ENCODE data around the gene EIF4G3. TPM values are rescaled to one million over a fixed set of nuclear protein-coding genes. Genes with fewer than 3 reads are reported as not detected.

The EIF4G3 gene
- total RNA-seq, 1 experiment from 2014 or later = 55.4 TPM

GRCh38 chr1:20875198-20875973, 301.3 kb downstream of the EIF4G3 start:
- Histone ChIP-seq H3K9me3 (no peaks in the 10 kb centered on the region), H3K27me3 (replicated peaks; ENCODE audit: control insufficient read depth, insufficient read depth, low read length) (no peaks in the 10 kb centered on the region), H3K4me3 (ENCODE audit: low read depth, low read length) (no peak overlapping the region), H3K36me3 (ENCODE audit: control insufficient read depth, insufficient read depth, low read length) (no peaks in the 10 kb centered on the region; the same call in 1 of the 2 replicates), H3K4me1 (no peaks in the 10 kb centered on the region)
- Mint-ChIP-seq H3K27me3 (ENCODE audit: insufficient read depth, unreplicated experiment) (no peaks in the 10 kb centered on the region), H3K9me3 (ENCODE audit: unreplicated experiment) (no peaks in the 10 kb centered on the region), H3K36me3 (ENCODE audit: insufficient read depth, unreplicated experiment) (peaks cover 20% of the 10 kb centered on the region), H3K4me3 (ENCODE audit: unreplicated experiment) (no peak overlapping the region), H3K27ac (ENCODE audit: unreplicated experiment) (peak overlapping the region; percentile 31), H3K4me1 (ENCODE audit: low read depth, unreplicated experiment) (no peaks in the 10 kb centered on the region)
- no TSS peak for BruUV-seq (replicated peaks)
- TF ChIP-seq, protein P1, sequence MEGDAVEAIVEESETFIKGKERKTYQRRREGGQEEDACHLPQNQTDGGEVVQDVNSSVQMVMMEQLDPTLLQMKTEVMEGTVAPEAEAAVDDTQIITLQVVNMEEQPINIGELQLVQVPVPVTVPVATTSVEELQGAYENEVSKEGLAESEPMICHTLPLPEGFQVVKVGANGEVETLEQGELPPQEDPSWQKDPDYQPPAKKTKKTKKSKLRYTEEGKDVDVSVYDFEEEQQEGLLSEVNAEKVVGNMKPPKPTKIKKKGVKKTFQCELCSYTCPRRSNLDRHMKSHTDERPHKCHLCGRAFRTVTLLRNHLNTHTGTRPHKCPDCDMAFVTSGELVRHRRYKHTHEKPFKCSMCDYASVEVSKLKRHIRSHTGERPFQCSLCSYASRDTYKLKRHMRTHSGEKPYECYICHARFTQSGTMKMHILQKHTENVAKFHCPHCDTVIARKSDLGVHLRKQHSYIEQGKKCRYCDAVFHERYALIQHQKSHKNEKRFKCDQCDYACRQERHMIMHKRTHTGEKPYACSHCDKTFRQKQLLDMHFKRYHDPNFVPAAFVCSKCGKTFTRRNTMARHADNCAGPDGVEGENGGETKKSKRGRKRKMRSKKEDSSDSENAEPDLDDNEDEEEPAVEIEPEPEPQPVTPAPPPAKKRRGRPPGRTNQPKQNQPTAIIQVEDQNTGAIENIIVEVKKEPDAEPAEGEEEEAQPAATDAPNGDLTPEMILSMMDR (IDR thresholded peaks at IDR 0.05; ENCODE audit: insufficient read depth in 1 of 2, low read depth in 1 of 2, low read length in 1 of 2, severe bottlenecking in 1 of 2, unreplicated experiment in 1 of 2) = no peak
- POLR2A ChIA-PET = no interaction called here
- no peak for DNase-seq
- intact Hi-C loops (cut with micrococcal nuclease; ENCODE audit: unreplicated experiment) = no loop called here
- CTCF ChIA-PET = no interaction called here

- H3K4me1 ChIP-seq = no peaks in the 10 kb centered on the region
These were observed 303.4 kb downstream of the EIF4G3 start for GRCh38 chr1:20873311-20873710.

DNA sequence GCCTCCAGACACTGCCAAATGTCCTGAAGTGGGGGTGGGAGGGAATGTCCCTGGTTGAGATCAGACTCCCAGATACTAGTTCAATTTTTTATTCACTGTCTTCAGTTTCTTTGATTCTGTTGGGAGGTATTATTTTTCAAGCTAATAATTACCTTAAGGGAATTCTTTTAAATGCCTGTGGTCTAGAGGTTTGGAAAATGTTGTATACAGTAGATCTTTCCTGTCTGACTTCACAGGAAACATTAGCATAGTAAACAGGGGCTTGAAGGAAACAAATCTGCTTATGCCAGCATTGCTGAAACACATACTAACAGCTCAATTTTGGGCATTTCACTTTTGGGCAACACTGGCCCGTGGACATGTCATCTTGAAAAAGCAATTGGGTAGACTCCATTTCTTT, 305.3 kb downstream of the EIF4G3 start:
- Mint-ChIP-seq H3K4me3 (ENCODE audit: unreplicated experiment) (no peak overlapping the region), H3K36me3 (ENCODE audit: insufficient read depth, unreplicated experiment) (peaks cover 13% of the 10 kb centered on the region), H3K27ac (ENCODE audit: unreplicated experiment) (no peak overlapping the region), H3K9me3 (ENCODE audit: unreplicated experiment) (no peaks in the 10 kb centered on the region), H3K27me3 (ENCODE audit: insufficient read depth, unreplicated experiment) (no peaks in the 10 kb centered on the region), H3K4me1 (ENCODE audit: low read depth, unreplicated experiment) (peaks cover 6% of the 10 kb centered on the region)
- Histone ChIP-seq H3K4me3 (ENCODE audit: low read depth, low read length) (no peak overlapping the region), H3K36me3 (ENCODE audit: control insufficient read depth, insufficient read depth, low read length) (no peaks in the 10 kb centered on the region), H3K9me3 (no peaks in the 10 kb centered on the region), H3K27me3 (replicated peaks; ENCODE audit: control insufficient read depth, insufficient read depth, low read length) (no peaks in the 10 kb centered on the region), H3K4me1 (no peaks in the 10 kb centered on the region)
- TF ChIP-seq, protein P1 (IDR thresholded peaks at IDR 0.05; ENCODE audit: insufficient read depth in 1 of 2, low read depth in 1 of 2, low read length in 1 of 2, severe bottlenecking in 1 of 2, unreplicated experiment in 1 of 2) = no peak
- no TSS peak for BruUV-seq (replicated peaks)
- ChIA-PET POLR2A (no interaction called here), CTCF (no interaction called here)
- no peak for DNase-seq
- intact Hi-C loops (cut with micrococcal nuclease; ENCODE audit: unreplicated experiment) = no loop called here

More at GRCh38 chr1:20873311-20873710, 303.4 kb downstream of the EIF4G3 start:
- H3K27ac Mint-ChIP-seq (ENCODE audit: unreplicated experiment) = no peak overlapping the region
- intact Hi-C loops (cut with micrococcal nuclease; ENCODE audit: unreplicated experiment) = no loop called here
- POLR2A ChIA-PET = no interaction called here
- no peak overlapping the region for H3K4me3 Mint-ChIP-seq (ENCODE audit: unreplicated experiment)
- H3K4me3 ChIP-seq (ENCODE audit: low read depth, low read length) = no peak overlapping the region
- no peaks in the 10 kb centered on the region for H3K9me3 ChIP-seq
- H3K27me3 ChIP-seq (replicated peaks; ENCODE audit: control insufficient read depth, insufficient read depth, low read length) = no peaks in the 10 kb centered on the region
- H3K4me1 Mint-ChIP-seq (ENCODE audit: low read depth, unreplicated experiment) = peaks cover 5% of the 10 kb centered on the region
- TF ChIP-seq, protein P1 (IDR thresholded peaks at IDR 0.05; ENCODE audit: insufficient read depth in 1 of 2, low read depth in 1 of 2, low read length in 1 of 2, severe bottlenecking in 1 of 2, unreplicated experiment in 1 of 2) = no peak
- H3K9me3 Mint-ChIP-seq (ENCODE audit: unreplicated experiment) = no peaks in the 10 kb centered on the region
- H3K36me3 Mint-ChIP-seq (ENCODE audit: insufficient read depth, unreplicated experiment) = peaks cover 16% of the 10 kb centered on the region
- no peaks in the 10 kb centered on the region for H3K27me3 Mint-ChIP-seq (ENCODE audit: insufficient read depth, unreplicated experiment)
- DNase-seq = no peak
- CTCF ChIA-PET = interaction anchor here (0.6 kb wide), 1 partner anchor 109 kb away, joined by 3 read pairs; no protein-coding TSS in a partner anchor
- no TSS peak for BruUV-seq (replicated peaks)
- H3K36me3 ChIP-seq (ENCODE audit: control insufficient read depth, insufficient read depth, low read length) = no peaks in the 10 kb centered on the region; the same call in 1 of the 2 replicates
